ENCODE results near the gene OR10W1. TPM values are rescaled to one million over a fixed set of nuclear protein-coding genes. Genes with fewer than 3 reads are reported as not detected.
A peak's percentile ranks its signal among the peaks of the same experiment; 100 is the strongest.

OR10W1 gene
- total and polyA plus RNA-seq, 4 donors: not detected

DNA sequence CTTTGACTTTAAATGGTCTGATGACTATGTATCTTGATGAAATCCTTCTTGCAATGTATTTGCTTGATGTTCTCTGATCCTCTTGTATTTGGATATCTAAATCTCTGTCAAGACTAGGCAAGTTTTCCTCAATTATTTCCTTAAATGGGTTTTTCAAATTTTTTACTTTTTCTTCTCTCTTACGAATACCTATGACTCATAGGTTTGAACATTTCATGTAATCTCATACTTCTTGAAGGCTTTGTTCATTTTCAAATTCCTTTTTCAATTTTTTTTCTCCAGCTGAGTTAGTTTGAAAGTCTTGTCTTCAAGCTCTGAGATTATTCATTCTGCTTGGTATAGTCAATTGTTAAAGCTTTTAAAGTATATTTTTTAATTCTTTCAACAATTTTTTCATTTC is 13.1 kb downstream of the OR10W1 start:
- no CpG with 5 or more reads among the region's 1 CpG for WGBS (ENCODE audit: insufficient coverage)

DNA sequence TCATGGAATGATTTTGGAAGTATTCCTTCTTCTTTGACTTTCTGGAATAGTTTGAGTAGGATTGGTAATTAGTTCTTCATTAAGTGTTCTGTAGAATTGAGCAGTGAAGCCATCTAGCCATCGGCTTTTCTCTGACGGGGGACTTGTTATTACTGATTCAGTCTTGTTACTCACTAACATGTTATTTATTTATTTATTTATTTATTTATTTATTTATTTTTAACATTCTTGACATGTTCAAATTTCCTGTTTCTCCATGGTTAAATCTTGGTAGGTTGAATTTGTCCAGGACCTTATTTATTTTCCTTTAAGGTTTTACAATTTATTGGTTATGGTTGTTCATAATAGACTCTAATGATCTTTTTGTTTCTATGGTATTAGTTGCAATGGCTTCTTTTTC is 24.1 kb downstream of the OR10W1 start:
- H3K9me3 ChIP-seq (ENCODE audit: control insufficient read depth, insufficient read depth, low read length): peaks cover 6% of the 10 kb centered on the region
- H3K4me3 ChIP-seq (ENCODE audit: low read depth, low read length): no peak overlapping the region
- H3K27ac ChIP-seq (ENCODE audit: low read depth, low read length): no peak overlapping the region
- no CpG with 5 or more reads among the region's 2 CpGs for WGBS (ENCODE audit: insufficient coverage)
- H3K4me1 ChIP-seq (ENCODE audit: control insufficient read depth, insufficient read depth, low read length): no peaks in the 10 kb centered on the region
- H3K36me3 ChIP-seq (ENCODE audit: control insufficient read depth, insufficient read depth, low read length): no peaks in the 10 kb centered on the region
- no peak for DNase-seq (ENCODE audit: low read depth in 4 of 6, low spot score in 6 of 6)
- H3K27me3 ChIP-seq (ENCODE audit: control insufficient read depth, insufficient read depth, low read length): no peaks in the 10 kb centered on the region

More for the DNA sequence above, 13.1 kb downstream of the OR10W1 start:
- no peak overlapping the region for H3K4me3 ChIP-seq (ENCODE audit: low read depth, low read length)
- H3K27me3 ChIP-seq (ENCODE audit: control insufficient read depth, insufficient read depth, low read length): no peaks in the 10 kb centered on the region
- H3K4me1 ChIP-seq (ENCODE audit: control insufficient read depth, insufficient read depth, low read length): no peaks in the 10 kb centered on the region
- H3K36me3 ChIP-seq (ENCODE audit: control insufficient read depth, insufficient read depth, low read length): no peaks in the 10 kb centered on the region
- DNase-seq (ENCODE audit: low read depth in 4 of 6, low spot score in 6 of 6): no peak
- peaks cover 6% of the 10 kb centered on the region for H3K9me3 ChIP-seq (ENCODE audit: control insufficient read depth, insufficient read depth, low read length)
- no peak overlapping the region for H3K27ac ChIP-seq (ENCODE audit: low read depth, low read length)

DNA sequence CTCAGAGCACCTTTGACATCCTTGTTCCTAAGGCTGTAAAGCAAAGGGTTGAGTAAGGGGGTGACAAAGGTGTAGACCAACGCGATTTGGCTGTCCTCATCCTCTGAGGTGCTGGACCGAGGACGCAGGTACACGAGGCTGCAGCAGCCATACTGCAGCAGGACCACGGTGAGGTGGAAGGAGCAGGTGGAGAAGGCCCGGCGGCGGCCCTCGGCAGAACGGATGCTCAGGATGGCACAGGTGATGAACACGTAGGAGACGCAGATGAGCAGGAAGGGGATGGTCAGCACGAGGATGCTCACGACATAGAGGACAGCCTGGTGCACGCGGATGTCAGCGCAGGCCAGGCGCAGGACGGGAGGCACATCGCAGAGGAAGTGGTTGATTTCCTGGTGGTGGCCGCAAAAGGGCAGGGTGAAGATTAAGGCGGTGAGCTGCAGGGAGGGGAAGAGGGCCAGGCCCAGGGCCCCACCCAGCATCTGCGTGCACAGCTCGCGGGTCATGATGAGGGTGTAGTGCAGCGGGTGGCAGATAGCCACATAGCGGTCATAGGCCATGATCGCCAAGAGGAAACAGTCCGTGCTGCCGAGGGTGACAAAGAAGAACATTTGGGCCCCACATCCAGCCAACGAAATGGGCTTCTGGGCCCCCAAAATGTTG is 40.0 kb downstream of the OR10W1 start:
- Histone ChIP-seq H3K4me3 (ENCODE audit: low read depth, low read length) (no peak overlapping the region), H3K27ac (ENCODE audit: low read depth, low read length) (no peak overlapping the region), H3K9me3 (ENCODE audit: control insufficient read depth, insufficient read depth, low read length) (no peaks in the 10 kb centered on the region), H3K4me1 (ENCODE audit: control insufficient read depth, insufficient read depth, low read length) (no peaks in the 10 kb centered on the region), H3K36me3 (ENCODE audit: control insufficient read depth, insufficient read depth, low read length) (no peaks in the 10 kb centered on the region), H3K27me3 (ENCODE audit: control insufficient read depth, insufficient read depth, low read length) (no peaks in the 10 kb centered on the region)
- WGBS (ENCODE audit: insufficient coverage): 96% methylated on average over 32 of the region's 32 CpGs
- DNase-seq (ENCODE audit: low read depth in 4 of 6, low spot score in 6 of 6): no peak

DNA sequence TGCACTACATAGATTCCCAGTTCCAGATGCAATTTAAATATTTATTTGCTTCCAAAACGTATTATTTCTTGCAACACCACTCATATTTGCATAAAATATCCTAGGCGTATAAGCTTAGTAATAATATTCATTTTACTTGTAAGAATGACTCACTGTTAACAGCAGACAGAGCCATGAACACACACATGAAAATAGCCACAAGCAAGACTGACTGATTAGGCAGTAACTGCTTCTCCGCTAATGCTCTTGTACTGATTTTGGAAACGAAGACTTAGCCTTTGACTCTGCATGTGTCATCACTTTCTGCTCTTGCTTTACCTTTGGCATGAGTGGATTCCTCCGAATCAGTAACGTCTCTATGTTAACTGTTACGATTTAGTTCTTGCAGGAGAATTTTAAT is 45.3 kb downstream of the OR10W1 start:
- no peak overlapping the region for H3K27ac ChIP-seq (ENCODE audit: low read depth, low read length)
- WGBS (ENCODE audit: insufficient coverage): 79% methylated on average over 2 of the region's 7 CpGs
- H3K9me3 ChIP-seq (ENCODE audit: control insufficient read depth, insufficient read depth, low read length): no peaks in the 10 kb centered on the region
- peak in 1 of 6 donors; percentile 6 for DNase-seq (ENCODE audit: low read depth in 4 of 6, low spot score in 6 of 6)
- no peaks in the 10 kb centered on the region for H3K4me1 ChIP-seq (ENCODE audit: control insufficient read depth, insufficient read depth, low read length)
- H3K36me3 ChIP-seq (ENCODE audit: control insufficient read depth, insufficient read depth, low read length): no peaks in the 10 kb centered on the region
- H3K27me3 ChIP-seq (ENCODE audit: control insufficient read depth, insufficient read depth, low read length): no peaks in the 10 kb centered on the region
- H3K4me3 ChIP-seq (ENCODE audit: low read depth, low read length): no peak overlapping the region

Other genes with a start within 250 kb of the OR10W1 start
- gene OR9Q1, start 244.4 kb downstream of the OR10W1 start, total RNA-seq: not detected
- gene OR9Q1, start 244.4 kb downstream of the OR10W1 start, polyA plus RNA-seq (ENCODE audit: insufficient read length in 2 of 2): not detected
- gene OR6Q1, start 237.3 kb downstream of the OR10W1 start, total RNA-seq: not detected
- gene OR6Q1, start 237.3 kb downstream of the OR10W1 start, polyA plus RNA-seq (ENCODE audit: insufficient read length in 2 of 2): not detected
- gene OR9I1, start 142.7 kb downstream of the OR10W1 start, total RNA-seq: not detected
- not detected for gene OR9I1, start 142.7 kb downstream of the OR10W1 start, polyA plus RNA-seq (ENCODE audit: insufficient read length in 2 of 2)
- gene OR9Q2, start 79.2 kb downstream of the OR10W1 start, total RNA-seq: not detected
- not detected for gene OR9Q2, start 79.2 kb downstream of the OR10W1 start, polyA plus RNA-seq (ENCODE audit: insufficient read length in 2 of 2)
- gene OR1S2, start 64.1 kb downstream of the OR10W1 start, total RNA-seq: not detected
- not detected for gene OR1S2, start 64.1 kb downstream of the OR10W1 start, polyA plus RNA-seq (ENCODE audit: insufficient read length in 2 of 2)
- gene OR1S1, start 55.5 kb downstream of the OR10W1 start, total RNA-seq: not detected
- gene OR1S1, start 55.5 kb downstream of the OR10W1 start, polyA plus RNA-seq (ENCODE audit: insufficient read length in 2 of 2): not detected
- not detected for gene OR10Q1, start 39.3 kb downstream of the OR10W1 start, total RNA-seq
- gene OR10Q1, start 39.3 kb downstream of the OR10W1 start, polyA plus RNA-seq (ENCODE audit: insufficient read length in 2 of 2): not detected
- not detected for gene OR5B17, start 90.8 kb upstream of the OR10W1 start, total RNA-seq
- gene OR5B17, start 90.8 kb upstream of the OR10W1 start, polyA plus RNA-seq (ENCODE audit: insufficient read length in 2 of 2): not detected
- not detected for gene OR5B3, start 138.6 kb upstream of the OR10W1 start, total RNA-seq
- gene OR5B3, start 138.6 kb upstream of the OR10W1 start, polyA plus RNA-seq (ENCODE audit: insufficient read length in 2 of 2): not detected
- not detected for gene OR5B2, start 159.9 kb upstream of the OR10W1 start, total RNA-seq
- not detected for gene OR5B2, start 159.9 kb upstream of the OR10W1 start, polyA plus RNA-seq (ENCODE audit: insufficient read length in 2 of 2)
- under 1 TPM in 1 of 2 donors, not detected in 1; 0.20 TPM for gene OR5B12, start 174.0 kb upstream of the OR10W1 start, total RNA-seq
- gene OR5B12, start 174.0 kb upstream of the OR10W1 start, polyA plus RNA-seq (ENCODE audit: insufficient read length in 2 of 2): not detected
- gene OR5B21, start 239.8 kb upstream of the OR10W1 start, total RNA-seq: not detected
- gene OR5B21, start 239.8 kb upstream of the OR10W1 start, polyA plus RNA-seq (ENCODE audit: insufficient read length in 2 of 2): not detected

All from spinal cord (tissue), 10 donors.